ENCODE results near the gene ANAPC4. TPM values are rescaled to one million over a fixed set of nuclear protein-coding genes. Genes with fewer than 3 reads are reported as not detected.

The ANAPC4 gene
- total and polyA plus RNA-seq, 9 donors, result 18.7 to 106 (median 34.4) TPM

DNA sequence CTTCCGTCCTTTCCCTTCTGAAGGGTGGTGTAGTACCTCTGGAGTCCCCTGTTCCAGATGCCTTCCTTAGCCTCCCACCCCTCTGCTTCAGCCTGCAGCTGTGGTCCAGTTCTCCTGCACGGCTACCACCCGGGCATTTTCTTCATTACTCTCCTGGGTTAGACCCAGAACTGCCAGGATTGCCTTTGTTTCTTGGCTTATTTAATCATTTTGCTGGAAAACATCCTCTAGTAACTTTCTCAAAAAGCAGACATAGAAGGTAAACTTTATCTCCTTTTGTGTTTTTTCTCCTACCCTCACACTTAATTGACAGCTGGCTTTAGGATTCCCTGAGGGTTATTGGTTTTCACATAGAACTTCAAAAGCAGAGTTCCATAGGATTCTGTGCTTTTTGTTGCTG lies 20.2 kb downstream of the ANAPC4 start:
- intact Hi-C loops (cut with DNase I), result no loop called here
- DNase-seq, result no peak
- Histone ChIP-seq H3K27me3 (no peaks in the 10 kb centered on the region), H3K4me1 (ENCODE audit: insufficient read depth) (no peaks in the 10 kb centered on the region), H3K9me3 (no peaks in the 10 kb centered on the region), H3K36me3 (no peaks in the 10 kb centered on the region), H3K27ac (no peak overlapping the region), H3K4me3 (no peak overlapping the region)
- no peak for TF ChIP-seq EP300 (IDR thresholded peaks at IDR 0.05)
- TF ChIP-seq, protein P1, sequence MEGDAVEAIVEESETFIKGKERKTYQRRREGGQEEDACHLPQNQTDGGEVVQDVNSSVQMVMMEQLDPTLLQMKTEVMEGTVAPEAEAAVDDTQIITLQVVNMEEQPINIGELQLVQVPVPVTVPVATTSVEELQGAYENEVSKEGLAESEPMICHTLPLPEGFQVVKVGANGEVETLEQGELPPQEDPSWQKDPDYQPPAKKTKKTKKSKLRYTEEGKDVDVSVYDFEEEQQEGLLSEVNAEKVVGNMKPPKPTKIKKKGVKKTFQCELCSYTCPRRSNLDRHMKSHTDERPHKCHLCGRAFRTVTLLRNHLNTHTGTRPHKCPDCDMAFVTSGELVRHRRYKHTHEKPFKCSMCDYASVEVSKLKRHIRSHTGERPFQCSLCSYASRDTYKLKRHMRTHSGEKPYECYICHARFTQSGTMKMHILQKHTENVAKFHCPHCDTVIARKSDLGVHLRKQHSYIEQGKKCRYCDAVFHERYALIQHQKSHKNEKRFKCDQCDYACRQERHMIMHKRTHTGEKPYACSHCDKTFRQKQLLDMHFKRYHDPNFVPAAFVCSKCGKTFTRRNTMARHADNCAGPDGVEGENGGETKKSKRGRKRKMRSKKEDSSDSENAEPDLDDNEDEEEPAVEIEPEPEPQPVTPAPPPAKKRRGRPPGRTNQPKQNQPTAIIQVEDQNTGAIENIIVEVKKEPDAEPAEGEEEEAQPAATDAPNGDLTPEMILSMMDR (IDR thresholded peaks at IDR 0.05), result no peak
- TF ChIP-seq POLR2A (IDR thresholded peaks at IDR 0.05), result no peak
- WGBS, 3 donors, result 97 to 99% (median 98%) methylated on average over 3 of the region's 3 CpGs

GRCh38 chr4:25399510-25399909 lies 22.4 kb downstream of the ANAPC4 start:
- no peak for DNase-seq
- no peaks in the 10 kb centered on the region for H3K36me3 ChIP-seq

DNA sequence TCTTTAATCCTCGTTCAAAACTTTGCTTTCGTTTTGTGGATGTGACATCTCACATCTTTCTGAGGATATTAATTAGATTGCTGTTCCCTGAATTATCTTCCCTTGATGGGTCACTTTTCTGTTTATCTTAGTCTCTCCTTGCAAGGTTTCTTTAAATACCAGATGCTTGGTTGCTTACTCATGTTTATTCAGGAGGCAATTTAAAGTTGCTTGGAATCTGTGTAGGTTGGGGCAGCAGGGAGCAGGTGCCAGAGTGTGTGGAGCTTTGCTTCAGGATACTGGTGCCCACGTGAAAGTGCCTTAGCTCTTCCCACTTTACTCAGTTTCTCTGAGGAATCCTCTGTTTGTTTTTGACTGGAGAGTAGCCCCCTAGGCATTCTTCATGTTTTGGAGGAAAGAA lies 24.0 kb downstream of the ANAPC4 start:
- no peaks in the 10 kb centered on the region for H3K27me3 ChIP-seq
- 74 to 83% (median 78%) methylated on average over 3 of the region's 3 CpGs for WGBS, 3 donors
- no peaks in the 10 kb centered on the region for H3K9me3 ChIP-seq
- H3K4me1 ChIP-seq (ENCODE audit: insufficient read depth), result no peaks in the 10 kb centered on the region
- no peaks in the 10 kb centered on the region for H3K36me3 ChIP-seq
- no peak overlapping the region for H3K27ac ChIP-seq
- DNase-seq, result no peak
- intact Hi-C loops (cut with DNase I), result no loop called here
- H3K4me3 ChIP-seq, result no peak overlapping the region
- TF ChIP-seq, protein P1 (IDR thresholded peaks at IDR 0.05), result no peak

More at GRCh38 chr4:25399510-25399909, 22.4 kb downstream of the ANAPC4 start:
- intact Hi-C loops (cut with DNase I), result no loop called here
- no peak overlapping the region for H3K4me3 ChIP-seq
- no peaks in the 10 kb centered on the region for H3K4me1 ChIP-seq (ENCODE audit: insufficient read depth)
- TF ChIP-seq POLR2A (IDR thresholded peaks at IDR 0.05), result no peak
- TF ChIP-seq, protein P1 (IDR thresholded peaks at IDR 0.05), result no peak
- TF ChIP-seq EP300 (IDR thresholded peaks at IDR 0.05), result no peak
- no peaks in the 10 kb centered on the region for H3K27me3 ChIP-seq
- H3K27ac ChIP-seq, result no peak overlapping the region
- no peaks in the 10 kb centered on the region for H3K9me3 ChIP-seq
- 88 to 94% (median 89%) methylated on average over 4 of the region's 4 CpGs for WGBS, 3 donors

- Histone ChIP-seq H3K4me3 (no peak overlapping the region), H3K4me1 (ENCODE audit: insufficient read depth) (no peaks in the 10 kb centered on the region), H3K36me3 (no peaks in the 10 kb centered on the region), H3K9me3 (no peaks in the 10 kb centered on the region), H3K27me3 (no peaks in the 10 kb centered on the region), H3K27ac (no peak overlapping the region)
- TF ChIP-seq, protein P1 (IDR thresholded peaks at IDR 0.05), result no peak
- TF ChIP-seq EP300 (IDR thresholded peaks at IDR 0.05), result no peak
- no peak for TF ChIP-seq POLR2A (IDR thresholded peaks at IDR 0.05)
- DNase-seq, result no peak
- intact Hi-C loops (cut with DNase I), result no loop called here
- WGBS, 3 donors, result 40 to 55% (median 41%) methylated on average over 1 of the region's 1 CpG
Measured at GRCh38 chr4:25402521-25402920, 25.5 kb downstream of the ANAPC4 start.

- TF ChIP-seq, protein P1 (IDR thresholded peaks at IDR 0.05), result no peak
- TF ChIP-seq POLR2A (IDR thresholded peaks at IDR 0.05) (no peak), EP300 (IDR thresholded peaks at IDR 0.05) (no peak)
- intact Hi-C loops (cut with DNase I), result no loop called here
- Histone ChIP-seq H3K4me1 (ENCODE audit: insufficient read depth) (no peaks in the 10 kb centered on the region), H3K9me3 (no peaks in the 10 kb centered on the region), H3K36me3 (no peaks in the 10 kb centered on the region), H3K4me3 (no peak overlapping the region), H3K27ac (no peak overlapping the region), H3K27me3 (no peaks in the 10 kb centered on the region)
- no peak for DNase-seq
Measured at GRCh38 chr4:25403699-25404098, 26.6 kb downstream of the ANAPC4 start.
